Measurements from ENCODE around the gene DGCR2.

DGCR2 gene

DNA sequence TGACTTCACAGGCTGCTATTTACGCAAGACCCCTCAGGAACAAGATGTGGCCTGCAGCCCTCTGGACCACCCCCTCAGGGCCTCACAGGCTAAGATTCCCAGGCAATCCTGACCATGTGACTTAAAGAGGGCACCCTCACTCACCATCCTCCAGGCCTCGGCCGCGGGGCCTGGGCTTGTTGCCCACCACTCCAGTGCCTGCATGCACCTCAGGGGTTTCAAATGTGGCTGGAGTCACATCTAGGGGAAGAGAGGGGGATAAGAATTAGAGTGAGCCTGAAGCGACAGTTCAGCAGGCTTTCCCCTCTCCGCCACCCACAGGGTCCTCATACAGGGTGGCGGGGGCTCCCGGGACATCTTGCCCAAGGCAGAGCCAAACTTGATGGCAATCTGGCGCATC, 20.2 kb upstream of the DGCR2 start:
- Histone ChIP-seq H3K9me3 (ENCODE audit: insufficient read depth, low read length, severe bottlenecking) (no peaks in the 10 kb centered on the region), H3K4me1 (ENCODE audit: insufficient read depth, low read length) (peaks cover 20% of the 10 kb centered on the region), H3K36me3 (ENCODE audit: insufficient read depth, low read length) (peaks cover 52% of the 10 kb centered on the region), H2AFZ (ENCODE audit: low read depth, low read length) (no peak overlapping the region), H3K4me2 (ENCODE audit: insufficient read depth, low read length) (no peak overlapping the region), H3K27me3 (ENCODE audit: insufficient read depth, low read length, poor library complexity) (no peaks in the 10 kb centered on the region), H3K79me2 (ENCODE audit: insufficient read depth, low read length) (peaks cover 22% of the 10 kb centered on the region), H3K9ac (ENCODE audit: low read depth, low read length) (no peak overlapping the region), H3K27ac (ENCODE audit: low read length) (no peak overlapping the region), H3K4me3 (ENCODE audit: low read depth in 1 of 2, low read length in 2 of 2) (no peak overlapping the region), H4K20me1 (ENCODE audit: insufficient read depth, low read length) (peaks cover 24% of the 10 kb centered on the region)
- ATAC-seq (ENCODE audit: insufficient read depth, low read depth) (no peak), DNase-seq (no peak)
- TF ChIP-seq, protein P1, sequence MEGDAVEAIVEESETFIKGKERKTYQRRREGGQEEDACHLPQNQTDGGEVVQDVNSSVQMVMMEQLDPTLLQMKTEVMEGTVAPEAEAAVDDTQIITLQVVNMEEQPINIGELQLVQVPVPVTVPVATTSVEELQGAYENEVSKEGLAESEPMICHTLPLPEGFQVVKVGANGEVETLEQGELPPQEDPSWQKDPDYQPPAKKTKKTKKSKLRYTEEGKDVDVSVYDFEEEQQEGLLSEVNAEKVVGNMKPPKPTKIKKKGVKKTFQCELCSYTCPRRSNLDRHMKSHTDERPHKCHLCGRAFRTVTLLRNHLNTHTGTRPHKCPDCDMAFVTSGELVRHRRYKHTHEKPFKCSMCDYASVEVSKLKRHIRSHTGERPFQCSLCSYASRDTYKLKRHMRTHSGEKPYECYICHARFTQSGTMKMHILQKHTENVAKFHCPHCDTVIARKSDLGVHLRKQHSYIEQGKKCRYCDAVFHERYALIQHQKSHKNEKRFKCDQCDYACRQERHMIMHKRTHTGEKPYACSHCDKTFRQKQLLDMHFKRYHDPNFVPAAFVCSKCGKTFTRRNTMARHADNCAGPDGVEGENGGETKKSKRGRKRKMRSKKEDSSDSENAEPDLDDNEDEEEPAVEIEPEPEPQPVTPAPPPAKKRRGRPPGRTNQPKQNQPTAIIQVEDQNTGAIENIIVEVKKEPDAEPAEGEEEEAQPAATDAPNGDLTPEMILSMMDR (IDR thresholded peaks at IDR 0.05; ENCODE audit: borderline replicate concordance, extremely low read depth, low read length, poor library complexity, severe bottlenecking), result no peak
- no peak for TF ChIP-seq EZH2 (IDR thresholded peaks at IDR 0.05; ENCODE audit: borderline replicate concordance, low read depth, low read length, severe bottlenecking)

DNA sequence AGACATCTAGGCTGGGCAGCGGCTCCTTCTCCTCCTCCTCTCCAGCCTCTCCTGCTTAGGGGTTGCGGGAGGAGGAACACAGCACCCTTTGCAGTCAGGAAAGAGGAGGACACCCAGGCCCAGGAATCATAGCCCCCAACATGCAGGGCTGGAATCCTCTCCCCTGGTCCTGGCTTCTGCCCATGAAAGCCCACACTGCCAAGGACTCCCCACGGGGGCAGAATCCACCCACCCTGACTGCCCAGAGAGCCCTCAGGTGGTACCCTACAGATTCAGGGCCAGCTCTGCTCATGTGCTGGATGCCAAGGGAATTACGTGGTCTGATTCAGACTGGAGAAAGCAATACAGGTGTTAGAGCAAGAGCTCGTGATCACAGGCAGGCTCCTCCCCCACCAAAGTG, 17.8 kb upstream of the DGCR2 start:
- H3K27me3 ChIP-seq (ENCODE audit: insufficient read depth, low read length, poor library complexity), result no peaks in the 10 kb centered on the region
- no peak for TF ChIP-seq EZH2 (IDR thresholded peaks at IDR 0.05; ENCODE audit: borderline replicate concordance, low read depth, low read length, severe bottlenecking)
- TF ChIP-seq, protein P1 (IDR thresholded peaks at IDR 0.05; ENCODE audit: borderline replicate concordance, extremely low read depth, low read length, poor library complexity, severe bottlenecking), result no peak
- H3K4me2 ChIP-seq (ENCODE audit: insufficient read depth, low read length), result no peak overlapping the region
- no peak overlapping the region for H3K9ac ChIP-seq (ENCODE audit: low read depth, low read length)
- DNase-seq, result no peak
- no peaks in the 10 kb centered on the region for H3K9me3 ChIP-seq (ENCODE audit: insufficient read depth, low read length, severe bottlenecking)
- no peak overlapping the region for H3K4me3 ChIP-seq (ENCODE audit: low read depth in 1 of 2, low read length in 2 of 2)
- no peak for ATAC-seq (ENCODE audit: insufficient read depth, low read depth)
- H2AFZ ChIP-seq (ENCODE audit: low read depth, low read length), result no peak overlapping the region
- H4K20me1 ChIP-seq (ENCODE audit: insufficient read depth, low read length), result peaks cover 27% of the 10 kb centered on the region
- peaks cover 74% of the 10 kb centered on the region for H3K36me3 ChIP-seq (ENCODE audit: insufficient read depth, low read length)
- H3K4me1 ChIP-seq (ENCODE audit: insufficient read depth, low read length), result peaks cover 18% of the 10 kb centered on the region
- H3K79me2 ChIP-seq (ENCODE audit: insufficient read depth, low read length), result peaks cover 22% of the 10 kb centered on the region
- no peak overlapping the region for H3K27ac ChIP-seq (ENCODE audit: low read length)

DNA sequence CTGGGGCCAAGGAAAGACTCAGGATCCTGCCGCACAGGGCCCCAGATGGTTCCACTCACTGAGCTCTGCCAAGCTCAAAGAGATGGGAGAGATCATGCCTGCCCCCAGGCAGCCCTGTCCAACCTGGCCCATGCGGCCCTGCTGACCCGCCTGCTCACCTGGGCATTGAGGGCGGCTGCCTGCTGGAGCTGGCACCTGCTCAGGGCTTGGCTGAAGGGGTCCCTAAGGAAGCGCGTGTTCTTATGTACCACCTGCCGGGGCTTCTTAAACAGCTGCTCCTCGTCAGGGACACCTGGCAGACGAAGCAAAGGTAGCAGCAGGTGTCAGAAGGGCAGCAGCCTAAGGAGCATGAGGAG, 16.8 kb upstream of the DGCR2 start:
- no peak for ATAC-seq (ENCODE audit: insufficient read depth, low read depth)
- no peak overlapping the region for H3K4me2 ChIP-seq (ENCODE audit: insufficient read depth, low read length)
- H4K20me1 ChIP-seq (ENCODE audit: insufficient read depth, low read length), result peaks cover 27% of the 10 kb centered on the region
- H3K27ac ChIP-seq (ENCODE audit: low read length), result no peak overlapping the region
- peaks cover 84% of the 10 kb centered on the region for H3K36me3 ChIP-seq (ENCODE audit: insufficient read depth, low read length)
- DNase-seq, result no peak
- H2AFZ ChIP-seq (ENCODE audit: low read depth, low read length), result no peak overlapping the region
- H3K9me3 ChIP-seq (ENCODE audit: insufficient read depth, low read length, severe bottlenecking), result no peaks in the 10 kb centered on the region
- no peak overlapping the region for H3K9ac ChIP-seq (ENCODE audit: low read depth, low read length)
- peaks cover 14% of the 10 kb centered on the region for H3K4me1 ChIP-seq (ENCODE audit: insufficient read depth, low read length)
- TF ChIP-seq EZH2 (IDR thresholded peaks at IDR 0.05; ENCODE audit: borderline replicate concordance, low read depth, low read length, severe bottlenecking), result no peak
- TF ChIP-seq, protein P1 (IDR thresholded peaks at IDR 0.05; ENCODE audit: borderline replicate concordance, extremely low read depth, low read length, poor library complexity, severe bottlenecking), result no peak
- peaks cover 17% of the 10 kb centered on the region for H3K79me2 ChIP-seq (ENCODE audit: insufficient read depth, low read length)
- no peak overlapping the region for H3K4me3 ChIP-seq (ENCODE audit: low read depth in 1 of 2, low read length in 2 of 2)
- no peaks in the 10 kb centered on the region for H3K27me3 ChIP-seq (ENCODE audit: insufficient read depth, low read length, poor library complexity)

Measured in DND-41 (cell line).